Endothelial cell of hepatic sinusoid (primary cell): ENCODE results near the gene PCDHGA12.

Experiments
- in situ Hi-C: cut with HindIII; loops from 2 replicates; pipeline ENCODE4 v1.10.0; 2017; ENCODE audit warnings: low sequenced_read_pairs

PCDHGA12 gene

DNA sequence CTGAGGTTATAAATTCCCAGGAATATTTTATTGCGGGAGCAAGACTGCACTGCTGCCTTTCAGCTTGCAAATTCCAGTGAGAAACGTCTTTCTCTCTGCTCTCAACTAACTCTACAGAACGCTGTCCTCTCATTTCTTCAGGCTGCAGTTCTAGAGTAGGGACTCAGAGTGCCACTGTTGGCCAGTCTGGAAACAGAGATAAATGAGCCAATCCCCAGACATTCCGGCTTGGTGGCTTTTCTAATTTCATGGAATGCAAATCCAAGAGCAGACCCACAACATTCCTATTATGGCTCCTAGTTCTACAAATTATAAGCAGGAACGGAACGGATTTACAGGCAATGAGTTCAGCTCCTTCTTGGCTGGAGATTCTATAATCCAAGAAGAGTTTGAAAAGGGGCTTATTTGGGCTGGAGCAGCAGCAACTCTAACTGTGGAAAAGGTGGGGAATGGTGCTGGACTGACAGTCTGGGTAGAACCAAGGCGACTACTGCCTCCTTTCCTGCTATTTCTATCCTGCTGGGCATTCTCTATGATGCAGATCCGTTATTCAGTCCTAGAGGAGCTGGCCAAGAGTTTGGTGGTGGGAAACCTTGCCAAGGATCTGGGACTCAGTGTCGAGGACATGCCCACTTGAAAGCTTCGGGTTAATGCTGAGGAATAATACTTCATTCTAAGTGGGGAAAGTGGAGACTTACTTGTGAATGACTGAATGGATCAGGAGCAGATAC is 9.3 kb downstream of the PCDHGA12 start:
- in situ Hi-C loops: loop anchor here (5.0 kb wide), 2 partner anchors 32 to 73 kb away; partner anchors contain the start of gene PCDHGB6

DNA sequence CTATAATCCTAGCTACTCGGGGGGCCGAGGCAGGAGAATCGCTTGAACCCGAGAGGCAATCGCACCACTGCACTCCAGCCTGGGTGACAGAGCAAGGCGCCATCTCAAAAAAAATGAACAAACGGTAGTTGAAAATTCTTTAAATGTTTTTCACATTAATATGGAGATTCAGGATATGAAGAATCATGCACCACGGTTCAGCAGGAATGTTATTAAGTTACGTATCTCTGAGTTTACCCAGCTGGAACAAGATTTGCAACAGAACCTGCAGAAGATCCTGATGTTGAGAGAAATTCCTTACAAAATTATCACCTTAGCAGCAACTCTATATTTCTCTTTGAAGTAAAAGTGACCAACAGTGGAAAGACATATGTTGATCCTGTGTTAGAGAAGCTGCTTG is 10.0 kb downstream of the PCDHGA12 start:
- in situ Hi-C loops: loop anchor here (5.0 kb wide), 2 partner anchors 33 to 72 kb away; partner anchors contain the start of gene PCDHGB6

DNA sequence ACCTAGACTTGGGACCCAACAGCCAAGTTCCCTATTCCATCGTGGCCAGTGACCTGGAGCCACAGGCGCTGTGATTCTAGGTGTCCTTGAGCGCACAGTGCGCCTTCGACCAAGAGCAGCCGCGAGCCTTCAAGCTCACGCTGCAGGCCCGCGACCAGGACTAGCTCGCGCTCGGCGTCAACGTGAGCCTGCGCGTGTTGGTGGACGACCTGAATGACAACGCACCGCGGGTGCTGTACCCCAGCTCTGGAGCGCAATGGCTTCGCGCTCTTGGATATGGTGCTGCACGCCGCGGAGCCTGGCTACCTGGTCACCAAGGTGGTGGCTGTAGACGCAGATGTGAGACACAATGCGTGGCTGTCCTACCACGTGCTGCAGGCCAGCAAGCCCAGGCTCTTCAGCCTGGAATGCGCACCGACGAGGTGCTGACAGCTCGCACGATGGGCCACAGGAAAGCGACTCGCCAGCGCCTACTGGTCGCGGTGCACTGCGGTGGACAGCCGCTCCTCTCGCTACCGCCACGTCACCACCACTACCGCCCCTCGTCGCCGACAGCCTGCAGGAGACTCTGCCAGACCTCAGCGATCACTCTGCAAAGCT is 11.4 kb downstream of the PCDHGA12 start:
- in situ Hi-C loops: loop anchor here (5.0 kb wide), 2 partner anchors 34 to 71 kb away; partner anchors contain the start of gene PCDHGB6

- in situ Hi-C loops: no loop called here
Measured at GRCh38 chr5:141465351-141465750, 35.0 kb downstream of the PCDHGA12 start.

- in situ Hi-C loops: no loop called here
Measured at GRCh38 chr5:141475625-141476131, 45.4 kb downstream of the PCDHGA12 start, which contains the start of gene PCDHGC3. Gene PCDHGC3, plus strand, starts transcription at chr5:141475966. Its CDS starts 151 bp downstream, at chr5:141476117.

DNA sequence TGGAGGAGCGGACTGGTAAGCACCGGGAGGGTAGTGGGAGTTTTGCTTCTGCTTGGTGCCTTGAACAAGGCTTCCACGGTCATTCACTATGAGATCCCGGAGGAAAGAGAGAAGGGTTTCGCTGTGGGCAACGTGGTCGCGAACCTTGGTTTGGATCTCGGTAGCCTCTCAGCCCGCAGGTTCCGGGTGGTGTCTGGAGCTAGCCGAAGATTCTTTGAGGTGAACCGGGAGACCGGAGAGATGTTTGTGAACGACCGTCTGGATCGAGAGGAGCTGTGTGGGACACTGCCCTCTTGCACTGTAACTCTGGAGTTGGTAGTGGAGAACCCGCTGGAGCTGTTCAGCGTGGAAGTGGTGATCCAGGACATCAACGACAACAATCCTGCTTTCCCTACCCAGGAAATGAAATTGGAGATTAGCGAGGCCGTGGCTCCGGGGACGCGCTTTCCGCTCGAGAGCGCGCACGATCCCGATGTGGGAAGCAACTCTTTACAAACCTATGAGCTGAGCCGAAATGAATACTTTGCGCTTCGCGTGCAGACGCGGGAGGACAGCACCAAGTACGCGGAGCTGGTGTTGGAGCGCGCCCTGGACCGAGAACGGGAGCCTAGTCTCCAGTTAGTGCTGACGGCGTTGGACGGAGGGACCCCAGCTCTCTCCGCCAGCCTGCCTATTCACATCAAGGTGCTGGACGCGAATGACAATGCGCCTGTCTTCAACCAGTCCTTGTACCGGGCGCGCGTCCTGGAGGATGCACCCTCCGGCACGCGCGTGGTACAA is 46.0 kb downstream of the PCDHGA12 start:
- in situ Hi-C loops: no loop called here

DNA sequence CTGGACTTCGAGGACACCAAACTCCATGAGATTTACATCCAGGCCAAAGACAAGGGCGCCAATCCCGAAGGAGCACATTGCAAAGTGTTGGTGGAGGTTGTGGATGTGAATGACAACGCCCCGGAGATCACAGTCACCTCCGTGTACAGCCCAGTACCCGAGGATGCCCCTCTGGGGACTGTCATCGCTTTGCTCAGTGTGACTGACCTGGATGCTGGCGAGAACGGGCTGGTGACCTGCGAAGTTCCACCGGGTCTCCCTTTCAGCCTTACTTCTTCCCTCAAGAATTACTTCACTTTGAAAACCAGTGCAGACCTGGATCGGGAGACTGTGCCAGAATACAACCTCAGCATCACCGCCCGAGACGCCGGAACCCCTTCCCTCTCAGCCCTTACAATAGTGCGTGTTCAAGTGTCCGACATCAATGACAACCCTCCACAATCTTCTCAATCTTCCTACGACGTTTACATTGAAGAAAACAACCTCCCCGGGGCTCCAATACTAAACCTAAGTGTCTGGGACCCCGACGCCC is 46.8 kb downstream of the PCDHGA12 start:
- in situ Hi-C loops: no loop called here

- in situ Hi-C loops: no loop called here
Measured at GRCh38 chr5:141477815-141478214, 47.5 kb downstream of the PCDHGA12 start.

- in situ Hi-C loops: no loop called here
Measured at GRCh38 chr5:141478321-141478945, 48.1 kb downstream of the PCDHGA12 start.

- in situ Hi-C loops: no loop called here
Measured at GRCh38 chr5:141479776-141480175, 49.5 kb downstream of the PCDHGA12 start.
